Prostate gland (tissue), 2 donors: Measurements from ENCODE around the gene DLGAP4. TPM values are rescaled to one million over a fixed set of nuclear protein-coding genes. Genes with fewer than 3 reads are reported as not detected.

Experiments used
- DNase-seq: peaks from one replicate; pipeline ENCODE4 v3.0.0-alpha.2; 2019; ENCODE audit warnings: low spot score
- H3K27ac ChIP-seq, 2 donors: fragments of 200-600 bp; sonication (generic); 2 replicates each; pipeline ENCODE4 v1.5.1; 2017 to 2019
- H3K27me3 ChIP-seq: fragments of 200-600 bp; sonication (generic); replicated peaks from 2 replicates; pipeline ENCODE4 v1.5.1; 2019; ENCODE audit not compliant: insufficient read depth
- H3K36me3 ChIP-seq, 2 donors: fragments of 200-600 bp; sonication (generic); 1 replicate in 1 of 2; 2 replicates in 1 of 2; pipeline versions ENCODE4 v1.5.1 to v1.8.1; 2017 to 2019
- H3K4me1 ChIP-seq: fragments of 200-600 bp; sonication (generic); replicated peaks from 2 replicates; pipeline ENCODE4 v1.5.1; 2019
- H3K4me3 ChIP-seq, 2 donors: fragments of 200-600 bp; sonication (generic); 2 replicates each; pipeline ENCODE4 v1.5.1; 2017 to 2019
- H3K9me3 ChIP-seq: fragments of 200-600 bp; sonication (generic); 2 replicates; pipeline ENCODE4 v1.5.1; 2017
- POLR2A ChIP-seq: fragments of 450-650 bp; IDR thresholded peaks from one replicate; pipeline ENCODE4 v1.6.1; 2016; ENCODE audit warnings: antibody characterized with exemption, mild to moderate bottlenecking
- POLR2AphosphoS5 ChIP-seq: sonication (generic); formaldehyde crosslinking; IDR thresholded peaks from one replicate; pipeline ENCODE4 v1.6.1; 2017; ENCODE audit warnings: antibody characterized with exemption
- WGBS: methylation state at CpG from one replicate; pipeline ENCODE4 v1.1.5; 2018; 5-methylcytosine and 5-hydroxymethylcytosine counted together
- intact Hi-C: fragments of 100-400 bp; cut with DNase I; formaldehyde crosslinking; loops from one replicate; pipeline ENCODE4 v1.14.2; 2022
- total RNA-seq, 2 donors: library from RNA; depleted of rRNA; stranded (reverse); fragments of >200 nt; gene quantifications; one replicate each; pipeline ENCODE4 v1.1.0, GENCODE V29; 2016
- TF ChIP-seq, protein P1 (sequence below), 4 experiments: fragments of 200-600 bp in 2 of 4; fragments of 450-650 bp in 2 of 4; sonication (generic) in 2 of 4; IDR thresholded peaks; 1 replicate in 3 of 4; 2 replicates in 1 of 4; pipeline ENCODE4 v1.5.1; 2016 to 2019; ENCODE audit warnings: antibody characterized with exemption in 4 of 4, mild to moderate bottlenecking in 2 of 4, moderate library complexity in 2 of 4

The DLGAP4 gene
- total RNA-seq, 2 donors from 2014 or later = 38.0 to 104 TPM

DNA sequence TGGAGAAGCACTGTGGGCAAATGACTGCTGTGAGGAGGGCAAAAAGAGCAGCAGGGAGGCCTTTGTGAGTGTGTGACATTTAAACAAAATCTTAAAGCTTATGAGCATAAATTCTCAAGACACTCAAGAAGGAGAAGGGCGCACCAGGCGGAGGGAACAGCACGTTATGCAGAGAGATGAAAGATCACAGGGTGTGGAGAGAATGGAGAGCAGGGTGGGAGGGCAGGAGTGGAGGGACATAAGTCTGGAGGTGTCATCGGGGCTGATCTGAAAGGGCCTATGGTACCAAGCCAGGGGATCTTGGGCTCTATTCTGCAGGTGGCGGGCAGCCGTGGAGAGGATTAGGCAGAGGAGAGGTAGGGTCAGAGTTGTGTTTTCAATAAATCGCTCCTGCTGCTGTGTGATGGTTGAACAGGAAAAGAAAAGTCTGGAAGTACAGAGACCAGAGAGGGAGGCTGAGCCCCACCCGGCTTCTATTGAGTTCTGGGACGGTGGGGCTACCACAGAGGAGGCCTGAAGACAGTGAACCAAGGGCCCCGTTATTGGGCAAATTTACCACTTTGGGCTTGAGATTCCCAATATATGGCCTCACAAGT is 24.3 kb upstream of the DLGAP4 start:
- Histone ChIP-seq H3K27ac (no peak overlapping the region), H3K9me3 (no peaks in the 10 kb centered on the region), H3K4me1 (no peaks in the 10 kb centered on the region), H3K4me3 (no peak overlapping the region), H3K27me3 (no peaks in the 10 kb centered on the region), H3K36me3 (no peaks in the 10 kb centered on the region)
- no peak for DNase-seq
- WGBS = 79% methylated on average over 10 of the region's 10 CpGs
- intact Hi-C loops = no loop called here
- TF ChIP-seq POLR2AphosphoS5 (no peak), POLR2A (no peak)

DNA sequence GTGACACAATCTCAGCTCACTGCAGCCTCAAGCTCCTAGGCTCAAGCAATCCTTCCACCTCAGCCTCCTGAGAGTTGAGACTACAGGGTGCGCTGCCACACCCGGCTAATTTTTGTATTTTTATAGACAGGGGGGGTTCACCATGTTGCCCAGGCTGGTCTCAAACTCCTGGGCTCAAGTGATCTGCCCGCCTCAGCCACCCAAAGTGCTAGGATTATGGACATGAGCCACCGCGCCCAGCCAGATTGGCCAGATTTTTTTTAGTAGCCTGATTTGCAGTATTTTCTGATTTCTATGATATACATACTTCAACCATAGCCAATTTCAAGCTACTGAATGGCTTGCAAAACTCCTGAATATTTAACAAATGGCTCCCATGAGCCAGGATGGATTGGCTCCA is 21.4 kb upstream of the DLGAP4 start:
- intact Hi-C loops = no loop called here
- no peak for TF ChIP-seq POLR2A
- TF ChIP-seq, protein P1, sequence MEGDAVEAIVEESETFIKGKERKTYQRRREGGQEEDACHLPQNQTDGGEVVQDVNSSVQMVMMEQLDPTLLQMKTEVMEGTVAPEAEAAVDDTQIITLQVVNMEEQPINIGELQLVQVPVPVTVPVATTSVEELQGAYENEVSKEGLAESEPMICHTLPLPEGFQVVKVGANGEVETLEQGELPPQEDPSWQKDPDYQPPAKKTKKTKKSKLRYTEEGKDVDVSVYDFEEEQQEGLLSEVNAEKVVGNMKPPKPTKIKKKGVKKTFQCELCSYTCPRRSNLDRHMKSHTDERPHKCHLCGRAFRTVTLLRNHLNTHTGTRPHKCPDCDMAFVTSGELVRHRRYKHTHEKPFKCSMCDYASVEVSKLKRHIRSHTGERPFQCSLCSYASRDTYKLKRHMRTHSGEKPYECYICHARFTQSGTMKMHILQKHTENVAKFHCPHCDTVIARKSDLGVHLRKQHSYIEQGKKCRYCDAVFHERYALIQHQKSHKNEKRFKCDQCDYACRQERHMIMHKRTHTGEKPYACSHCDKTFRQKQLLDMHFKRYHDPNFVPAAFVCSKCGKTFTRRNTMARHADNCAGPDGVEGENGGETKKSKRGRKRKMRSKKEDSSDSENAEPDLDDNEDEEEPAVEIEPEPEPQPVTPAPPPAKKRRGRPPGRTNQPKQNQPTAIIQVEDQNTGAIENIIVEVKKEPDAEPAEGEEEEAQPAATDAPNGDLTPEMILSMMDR (IDR thresholded peaks at IDR 0.05) = no peak
- no peak for DNase-seq

DNA sequence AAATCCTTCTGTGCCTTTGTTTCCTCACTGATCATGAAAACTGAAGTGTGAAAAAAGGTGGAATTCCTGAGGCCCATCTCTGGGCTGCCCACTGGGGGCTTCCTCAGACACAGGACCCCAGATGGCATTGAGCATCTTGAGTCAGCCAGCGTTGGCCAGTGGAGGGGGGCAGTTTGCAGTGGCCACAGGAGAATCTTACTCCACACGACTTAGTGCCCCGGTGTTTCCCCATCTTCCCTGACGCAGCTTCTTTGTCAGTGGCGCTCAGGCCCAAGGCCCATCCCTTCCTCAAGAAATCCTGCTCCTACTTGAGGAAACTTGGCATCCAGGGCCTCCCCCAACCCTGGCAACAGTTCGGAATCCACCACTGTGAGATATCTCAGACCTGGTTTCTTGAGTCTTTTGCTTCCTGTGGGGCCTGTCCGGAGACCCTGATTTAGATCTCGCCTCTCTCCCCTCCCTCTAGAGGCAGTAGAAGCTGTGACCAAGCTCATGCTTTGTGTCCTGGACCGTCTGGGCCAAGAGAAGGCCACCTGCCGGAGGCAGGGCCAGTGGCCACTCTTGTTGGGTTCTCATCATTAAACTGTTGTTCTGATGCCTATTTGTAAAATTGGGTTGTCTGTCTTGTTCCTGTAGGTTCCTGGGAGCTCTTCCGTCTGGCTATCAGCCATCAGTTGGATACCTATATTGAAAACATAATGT is 20.2 kb upstream of the DLGAP4 start:
- Histone ChIP-seq H3K27me3 (no peaks in the 10 kb centered on the region), H3K9me3 (no peaks in the 10 kb centered on the region), H3K4me1 (no peaks in the 10 kb centered on the region), H3K27ac (no peak overlapping the region), H3K36me3 (no peaks in the 10 kb centered on the region), H3K4me3 (no peak overlapping the region)
- WGBS = 79% methylated on average over 11 of the region's 11 CpGs
- intact Hi-C loops = no loop called here
- DNase-seq = no peak
- TF ChIP-seq POLR2A (no peak), POLR2AphosphoS5 (no peak)
- TF ChIP-seq, protein P1 (IDR thresholded peaks at IDR 0.05) = no peak

More for the DNA sequence above, 21.4 kb upstream of the DLGAP4 start:
- no peaks in the 10 kb centered on the region for H3K9me3 ChIP-seq
- no peaks in the 10 kb centered on the region for H3K4me1 ChIP-seq
- 79% methylated on average over 5 of the region's 5 CpGs for WGBS
- no peak overlapping the region for H3K27ac ChIP-seq
- no peaks in the 10 kb centered on the region for H3K27me3 ChIP-seq
- no peaks in the 10 kb centered on the region for H3K36me3 ChIP-seq
- H3K4me3 ChIP-seq = no peak overlapping the region

DNA sequence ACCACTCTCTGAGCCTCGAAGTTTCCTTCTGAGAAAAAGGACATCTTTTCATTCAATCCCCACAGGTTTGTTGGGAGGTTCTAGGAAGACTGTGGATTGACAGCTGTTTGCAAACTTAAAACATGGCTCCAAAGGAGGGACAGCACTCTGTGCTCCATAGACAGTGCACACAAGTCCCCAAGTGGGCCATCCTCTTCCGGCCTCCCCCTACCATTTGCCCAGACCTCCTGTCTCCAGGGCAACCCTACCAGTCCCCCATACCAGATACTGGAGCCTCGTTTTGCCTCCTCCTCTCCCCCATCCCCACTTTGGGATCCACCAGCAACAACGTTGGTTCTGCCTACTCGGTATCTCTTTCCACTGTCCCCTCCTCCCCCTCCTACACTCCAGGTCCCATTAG is 8.5 kb upstream of the DLGAP4 start:
- Histone ChIP-seq H3K9me3 (no peaks in the 10 kb centered on the region), H3K4me1 (no peaks in the 10 kb centered on the region), H3K27ac (no peak overlapping the region), H3K4me3 (no peak overlapping the region), H3K27me3 (peaks cover 3% of the 10 kb centered on the region), H3K36me3 (no peaks in the 10 kb centered on the region)
- DNase-seq = no peak
- TF ChIP-seq, protein P1 (IDR thresholded peaks at IDR 0.05) = no peak
- no peak for TF ChIP-seq POLR2AphosphoS5
- no peak for TF ChIP-seq POLR2A
- intact Hi-C loops = no loop called here
- WGBS = 61% methylated on average over 5 of the region's 5 CpGs

DNA sequence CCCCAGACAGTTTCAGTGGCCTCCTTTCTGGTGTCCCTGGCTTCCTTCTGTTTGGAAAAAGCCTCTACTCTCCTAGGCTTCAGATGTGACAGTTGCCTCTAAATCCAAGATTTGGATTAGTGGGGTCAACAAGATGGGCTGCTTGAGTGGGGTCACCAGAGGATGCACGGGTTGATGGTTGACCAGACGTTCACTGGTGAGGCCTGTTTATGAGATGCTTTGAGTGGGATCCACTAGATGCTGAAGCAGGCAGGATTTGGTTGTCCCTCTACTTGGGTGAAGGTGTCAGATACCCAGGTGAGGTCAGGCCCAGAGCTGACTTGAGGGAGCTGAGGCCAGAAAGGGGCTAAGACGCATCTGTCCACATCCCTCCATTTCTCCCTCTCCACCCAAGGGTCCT is 8.1 kb upstream of the DLGAP4 start:
- TF ChIP-seq POLR2AphosphoS5 = no peak
- TF ChIP-seq, protein P1 (IDR thresholded peaks at IDR 0.05) = no peak
- no peak for TF ChIP-seq POLR2A
- no peak for DNase-seq
- Histone ChIP-seq H3K9me3 (no peaks in the 10 kb centered on the region), H3K27me3 (peaks cover 3% of the 10 kb centered on the region), H3K4me1 (no peaks in the 10 kb centered on the region), H3K27ac (no peak overlapping the region), H3K36me3 (no peaks in the 10 kb centered on the region), H3K4me3 (no peak overlapping the region)
- WGBS = 87% methylated on average over 3 of the region's 3 CpGs
- intact Hi-C loops = no loop called here
